ENCODE measurements around the gene LMNTD1. TPM values are rescaled to one million over a fixed set of nuclear protein-coding genes. Genes with fewer than 3 reads are reported as not detected.
"Not testable (repeated sequence)": the region's sequence is repeated elsewhere in the genome, so short reads cannot be mapped to it uniquely, and the experiment has no call there.

The LMNTD1 gene
- total and polyA plus RNA-seq, 2 of the 4 experiments (the other 2 are of a cell fraction), result 1.5 to 4.3 TPM

GRCh38 chr12:25491396-25492325, 61.4 kb downstream of the LMNTD1 start:
- H3K56ac ChIP-seq (ENCODE audit: extremely low read depth, insufficient read depth, low read length), result no peak overlapping the region
- no peak overlapping the region for H2AK5ac ChIP-seq (ENCODE audit: low read depth, low read length)
- no peak overlapping the region for H2AFZ ChIP-seq (replicated peaks; ENCODE audit: low read length, poor library complexity)
- DNase-seq (no peak), ATAC-seq (ENCODE audit: low read depth) (no peak)
- peaks cover 2% of the 10 kb centered on the region; the same call in 1 of the 2 replicates for H3K4me1 ChIP-seq (ENCODE audit: control insufficient read depth, insufficient read depth, low read length)
- POLR2A ChIA-PET (ENCODE audit: unreplicated experiment), result no interaction called here
- H3K9me1 ChIP-seq (ENCODE audit: insufficient read depth, low read length), result no peaks in the 10 kb centered on the region
- H3K23ac ChIP-seq (ENCODE audit: low read depth, low read length), result no peak overlapping the region
- no peak overlapping the region for H2BK15ac ChIP-seq (ENCODE audit: low read depth, low read length)
- no peak overlapping the region for H4K8ac ChIP-seq (ENCODE audit: low read depth in 2 of 2, low read length in 2 of 2)
- TF ChIP-seq NFE2L2 (IDR thresholded peaks at IDR 0.05; ENCODE audit: low read depth, low read length) (no peak), FOS (IDR thresholded peaks at IDR 0.05; ENCODE audit: low read depth, low read length) (no peak), RFX5 (IDR thresholded peaks at IDR 0.05; ENCODE audit: low read depth, low read length) (no peak), RAD21 (IDR thresholded peaks at IDR 0.05; ENCODE audit: low read length) (no peak), BHLHE40 (IDR thresholded peaks at IDR 0.05; ENCODE audit: low read depth, low read length) (no peak), POLR2A (IDR thresholded peaks at IDR 0.05; ENCODE audit: low read depth, low read length) (no peak)
- in situ Hi-C loops (cut with MboI; ENCODE audit: low sequenced_read_pairs), result no loop called here
- H2BK5ac ChIP-seq (ENCODE audit: low read depth, low read length, poor library complexity, severe bottlenecking), result no peak overlapping the region
- no peak overlapping the region for H3K4ac ChIP-seq (ENCODE audit: low read depth, low read length)
- no peak overlapping the region for H3K27ac ChIP-seq (ENCODE audit: insufficient read depth, low read length)
- H3K27me3 ChIP-seq (ENCODE audit: control insufficient read depth, insufficient read depth, low read length), result no peaks in the 10 kb centered on the region
- dilution Hi-C loops (cut with HindIII; ENCODE audit: low sequenced_read_pairs, unreplicated experiment), result no loop called here
- intact Hi-C loops (cut with micrococcal nuclease), result no loop called here
- H4K20me1 ChIP-seq (ENCODE audit: insufficient read depth, low read length), result no peaks in the 10 kb centered on the region
- no peaks in the 10 kb centered on the region for H3K9me3 ChIP-seq (ENCODE audit: control insufficient read depth, insufficient read depth, low read length)
- H3K4me2 ChIP-seq (ENCODE audit: low read depth, low read length), result no peak overlapping the region
- no peak overlapping the region for H4K91ac ChIP-seq (ENCODE audit: insufficient read depth, low read depth, low read length)
- no CpG with 5 or more reads among the region's 4 CpGs for WGBS, 2 experiments (ENCODE audit: extremely low coverage in 2 of 2, insufficient read length in 1 of 2)
- H2BK20ac ChIP-seq (ENCODE audit: low read depth, low read length), result no peak overlapping the region
- H3K14ac ChIP-seq (replicated peaks; ENCODE audit: low read depth, low read length), result no peak overlapping the region
- no peak overlapping the region for H3K9ac ChIP-seq (ENCODE audit: low read depth, low read length)
- no peak overlapping the region for H3K4me3 ChIP-seq (ENCODE audit: insufficient read depth, low read depth, low read length)
- H3K36me3 ChIP-seq (ENCODE audit: control insufficient read depth, insufficient read depth, low read length), result no peaks in the 10 kb centered on the region
- no TSS peak for BruUV-seq (replicated peaks)
- no peak overlapping the region for H3K18ac ChIP-seq (ENCODE audit: low read depth, low read length)
- CTCF ChIA-PET, result no interaction called here
- H3K79me1 ChIP-seq (ENCODE audit: low read depth in 1 of 2, low read length in 2 of 2), result no peaks in the 10 kb centered on the region
- H2AK9ac ChIP-seq (replicated peaks; ENCODE audit: low read depth, low read length, poor library complexity), result no peak overlapping the region
- no peak overlapping the region for H4K5ac ChIP-seq (ENCODE audit: low read depth, low read length)
- no peak overlapping the region for H2BK120ac ChIP-seq (ENCODE audit: low read depth, low read length)

DNA sequence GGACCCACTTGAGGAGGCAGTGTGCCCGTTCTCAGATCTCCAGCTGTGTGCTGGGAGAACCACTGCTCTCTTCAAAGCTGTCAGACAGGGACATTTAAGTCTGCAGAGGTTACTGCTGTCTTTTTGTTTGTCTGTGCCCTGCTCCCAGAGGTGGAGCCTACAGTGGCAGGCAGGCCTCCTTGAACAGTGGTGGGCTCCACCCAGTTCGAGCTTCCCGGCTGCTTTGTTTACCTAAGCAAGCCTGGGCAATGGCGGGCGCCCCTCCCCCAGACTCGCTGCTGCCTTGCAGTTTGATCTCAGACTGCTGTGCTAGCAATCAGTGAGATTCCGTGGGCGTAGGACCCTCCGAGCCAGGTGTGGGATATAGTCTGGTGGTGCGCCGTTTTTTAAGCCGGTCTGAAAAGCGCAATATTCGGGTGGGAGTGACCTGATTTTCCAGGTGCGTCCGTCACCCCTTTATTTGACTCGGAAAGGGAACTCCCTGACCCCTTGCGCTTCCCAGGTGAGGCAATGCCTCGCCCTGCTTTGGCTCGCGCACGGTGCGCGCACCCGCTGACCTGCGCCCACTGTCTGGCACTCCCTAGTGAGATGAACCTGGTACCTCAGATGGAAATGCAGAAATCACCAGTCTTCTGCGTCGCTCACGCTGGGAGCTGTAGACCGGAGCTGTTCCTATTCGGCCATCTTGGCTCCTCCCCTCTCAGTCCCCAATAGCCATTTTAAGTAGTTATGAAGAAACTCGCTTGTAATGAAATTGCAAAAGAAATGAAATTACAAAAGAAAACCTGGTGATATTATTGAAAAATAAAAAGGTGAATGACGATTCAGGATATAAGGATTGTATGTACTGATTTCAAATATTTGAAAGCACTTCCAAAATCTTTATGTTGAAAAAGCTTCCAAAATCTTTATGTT, 63.9 kb downstream of the LMNTD1 start:
- dilution Hi-C loops (cut with HindIII; ENCODE audit: low sequenced_read_pairs, unreplicated experiment); H3K4me3 ChIP-seq (ENCODE audit: insufficient read depth, low read depth, low read length); H3K4ac ChIP-seq (ENCODE audit: low read depth, low read length); H2BK15ac ChIP-seq (ENCODE audit: low read depth, low read length); H3K4me1 ChIP-seq (ENCODE audit: control insufficient read depth, insufficient read depth, low read length); ATAC-seq (ENCODE audit: low read depth); H2AK9ac ChIP-seq (replicated peaks; ENCODE audit: low read depth, low read length, poor library complexity); H4K91ac ChIP-seq (ENCODE audit: insufficient read depth, low read depth, low read length); H3K14ac ChIP-seq (replicated peaks; ENCODE audit: low read depth, low read length); in situ Hi-C loops (cut with MboI; ENCODE audit: low sequenced_read_pairs); H3K9ac ChIP-seq (ENCODE audit: low read depth, low read length); POLR2A ChIA-PET (ENCODE audit: unreplicated experiment); H4K5ac ChIP-seq (ENCODE audit: low read depth, low read length); H2AK5ac ChIP-seq (ENCODE audit: low read depth, low read length); H2BK5ac ChIP-seq (ENCODE audit: low read depth, low read length, poor library complexity, severe bottlenecking); H4K8ac ChIP-seq (ENCODE audit: low read depth in 2 of 2, low read length in 2 of 2); intact Hi-C loops (cut with micrococcal nuclease); H3K9me3 ChIP-seq (ENCODE audit: control insufficient read depth, insufficient read depth, low read length); H3K36me3 ChIP-seq (ENCODE audit: control insufficient read depth, insufficient read depth, low read length); H3K27me3 ChIP-seq (ENCODE audit: control insufficient read depth, insufficient read depth, low read length); H3K79me1 ChIP-seq (ENCODE audit: low read depth in 1 of 2, low read length in 2 of 2); H2AFZ ChIP-seq (replicated peaks; ENCODE audit: low read length, poor library complexity); H4K20me1 ChIP-seq (ENCODE audit: insufficient read depth, low read length); BruUV-seq (replicated peaks); H3K27ac ChIP-seq (ENCODE audit: insufficient read depth, low read length); H2BK20ac ChIP-seq (ENCODE audit: low read depth, low read length); H2BK120ac ChIP-seq (ENCODE audit: low read depth, low read length); H3K23ac ChIP-seq (ENCODE audit: low read depth, low read length); CTCF ChIA-PET; H3K9me1 ChIP-seq (ENCODE audit: insufficient read depth, low read length); DNase-seq; H3K56ac ChIP-seq (ENCODE audit: extremely low read depth, insufficient read depth, low read length); H3K4me2 ChIP-seq (ENCODE audit: low read depth, low read length); H3K18ac ChIP-seq (ENCODE audit: low read depth, low read length): not testable (repeated sequence)
- WGBS, 2 experiments (ENCODE audit: extremely low coverage in 2 of 2, insufficient read length in 1 of 2), result no CpG with 5 or more reads among the region's 33 CpGs

Measured in IMR-90 (cell line).